ENCODE results near the gene TLCD3A.
"Not testable (repeated sequence)": the region's sequence is repeated elsewhere in the genome, so short reads cannot be mapped to it uniquely, and the experiment has no call there.

The TLCD3A gene

GRCh38 chr17:697682-698081 is 34.7 kb upstream of the TLCD3A start:
- DNase-seq (ENCODE audit: low read depth in 1 of 2, low spot score in 1 of 2) = no peak
- in situ Hi-C loops (cut with HindIII; ENCODE audit: low pct_unique_long_range_greater_than_20kb, low sequenced_read_pairs) = no loop called here
- TF ChIP-seq JUND (IDR thresholded peaks at IDR 0.05; ENCODE audit: low read depth) = no peak

DNA sequence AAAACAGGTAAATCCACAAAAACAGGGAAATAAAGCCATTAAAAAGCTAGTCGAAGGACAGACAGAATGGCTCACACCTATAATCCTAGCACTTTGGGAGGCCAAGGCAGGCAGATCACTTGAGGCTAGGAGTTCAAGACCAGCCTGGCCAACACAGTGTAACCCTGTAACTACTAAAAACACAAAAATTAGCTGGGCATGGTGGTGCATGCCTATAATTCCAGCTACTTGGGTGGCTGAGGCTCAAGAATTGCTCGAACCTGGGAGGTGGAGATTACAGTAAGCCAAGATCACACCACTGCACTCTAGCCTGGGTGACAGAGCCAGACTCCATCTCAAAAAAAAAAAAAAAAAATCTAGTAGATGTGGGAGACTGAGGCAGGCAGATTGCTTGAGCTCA is 34.3 kb upstream of the TLCD3A start:
- in situ Hi-C loops (cut with HindIII; ENCODE audit: low pct_unique_long_range_greater_than_20kb, low sequenced_read_pairs); DNase-seq (ENCODE audit: low read depth in 1 of 2, low spot score in 1 of 2): not testable (repeated sequence)

GRCh38 chr17:699345-699744 is 33.1 kb upstream of the TLCD3A start:
- no peak for TF ChIP-seq JUND (IDR thresholded peaks at IDR 0.05; ENCODE audit: low read depth)
- in situ Hi-C loops (cut with HindIII; ENCODE audit: low pct_unique_long_range_greater_than_20kb, low sequenced_read_pairs) = no loop called here
- DNase-seq (ENCODE audit: low read depth in 1 of 2, low spot score in 1 of 2) = peak in 1 of 2 experiments; percentile 31

- DNase-seq (ENCODE audit: low read depth in 1 of 2, low spot score in 1 of 2) = peak in 1 of 2 experiments; percentile 38
- in situ Hi-C loops (cut with HindIII; ENCODE audit: low pct_unique_long_range_greater_than_20kb, low sequenced_read_pairs) = no loop called here
- TF ChIP-seq JUND (IDR thresholded peaks at IDR 0.05; ENCODE audit: low read depth) = no peak
These were observed 31.8 kb upstream of the TLCD3A start for GRCh38 chr17:700504-701094.

- TF ChIP-seq JUND (IDR thresholded peaks at IDR 0.05; ENCODE audit: low read depth) = no peak
- in situ Hi-C loops (cut with HindIII; ENCODE audit: low pct_unique_long_range_greater_than_20kb, low sequenced_read_pairs) = no loop called here
- DNase-seq (ENCODE audit: low read depth in 1 of 2, low spot score in 1 of 2) = no peak
These were observed 29.1 kb upstream of the TLCD3A start for GRCh38 chr17:703081-703875.

- DNase-seq (ENCODE audit: low read depth in 1 of 2, low spot score in 1 of 2) = no peak
- in situ Hi-C loops (cut with HindIII; ENCODE audit: low pct_unique_long_range_greater_than_20kb, low sequenced_read_pairs) = no loop called here
- no peak for TF ChIP-seq JUND (IDR thresholded peaks at IDR 0.05; ENCODE audit: low read depth)
These were observed 28.1 kb upstream of the TLCD3A start for GRCh38 chr17:704111-704864.

GRCh38 chr17:705011-705410 is 27.4 kb upstream of the TLCD3A start:
- in situ Hi-C loops (cut with HindIII; ENCODE audit: low pct_unique_long_range_greater_than_20kb, low sequenced_read_pairs) = no loop called here
- no peak for TF ChIP-seq JUND (IDR thresholded peaks at IDR 0.05; ENCODE audit: low read depth)
- DNase-seq (ENCODE audit: low read depth in 1 of 2, low spot score in 1 of 2) = no peak

GRCh38 chr17:705863-706262 is 26.5 kb upstream of the TLCD3A start:
- in situ Hi-C loops (cut with HindIII; ENCODE audit: low pct_unique_long_range_greater_than_20kb, low sequenced_read_pairs) = no loop called here
- no peak for DNase-seq (ENCODE audit: low read depth in 1 of 2, low spot score in 1 of 2)
- TF ChIP-seq JUND (IDR thresholded peaks at IDR 0.05; ENCODE audit: low read depth) = no peak

DNA sequence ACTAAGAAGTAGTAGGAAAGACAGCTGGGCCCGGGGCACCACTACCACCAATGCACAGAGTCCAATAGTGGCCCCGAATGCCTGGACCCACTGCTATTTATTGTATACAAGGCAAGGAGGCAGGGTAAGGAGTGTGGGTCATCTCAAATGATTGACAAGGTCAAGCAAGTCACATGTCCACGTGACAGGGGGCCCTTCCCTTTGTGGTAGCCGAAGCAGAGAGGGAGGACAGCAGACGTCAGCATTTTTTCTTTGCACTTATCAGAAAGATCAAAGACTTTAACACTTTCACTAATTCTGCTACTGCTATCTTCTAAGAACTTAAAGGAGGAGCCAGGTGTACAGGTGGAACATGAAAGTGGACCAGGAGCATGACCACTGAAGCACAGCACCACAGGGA is 24.3 kb upstream of the TLCD3A start:
- TF ChIP-seq JUND (IDR thresholded peaks at IDR 0.05; ENCODE audit: low read depth) = no peak
- in situ Hi-C loops (cut with HindIII; ENCODE audit: low pct_unique_long_range_greater_than_20kb, low sequenced_read_pairs) = no loop called here
- DNase-seq (ENCODE audit: low read depth in 1 of 2, low spot score in 1 of 2) = no peak

GRCh38 chr17:718075-718474 is 14.3 kb upstream of the TLCD3A start:
- no peak for DNase-seq (ENCODE audit: low read depth in 1 of 2, low spot score in 1 of 2)
- no peak for TF ChIP-seq JUND (IDR thresholded peaks at IDR 0.05; ENCODE audit: low read depth)
- in situ Hi-C loops (cut with HindIII; ENCODE audit: low pct_unique_long_range_greater_than_20kb, low sequenced_read_pairs) = no loop called here

GRCh38 chr17:720706-721539 is 11.5 kb upstream of the TLCD3A start:
- DNase-seq (ENCODE audit: low read depth in 1 of 2, low spot score in 1 of 2) = no peak

GRCh38 chr17:721540-721937 is 10.9 kb upstream of the TLCD3A start:
- TF ChIP-seq JUND (IDR thresholded peaks at IDR 0.05; ENCODE audit: low read depth) = no peak
- in situ Hi-C loops (cut with HindIII; ENCODE audit: low pct_unique_long_range_greater_than_20kb, low sequenced_read_pairs) = no loop called here

More at GRCh38 chr17:720706-721539, 11.5 kb upstream of the TLCD3A start:
- in situ Hi-C loops (cut with HindIII; ENCODE audit: low pct_unique_long_range_greater_than_20kb, low sequenced_read_pairs) = no loop called here
- no peak for TF ChIP-seq JUND (IDR thresholded peaks at IDR 0.05; ENCODE audit: low read depth)

More at GRCh38 chr17:721540-721937, 10.9 kb upstream of the TLCD3A start:
- DNase-seq (ENCODE audit: low read depth in 1 of 2, low spot score in 1 of 2) = peak in 1 of 2 experiments; percentile 61

All from T47D (cell line).